Fibroblast of skin of right quadriceps (primary cell): ENCODE measurements around the gene XPC.

ENCODE experiments used
- DNase-seq: peaks from one replicate; pipeline ENCODE4 v3.0.0-alpha.2; 2013

Gene XPC

GRCh38 chr3:14146381-14147065 is 31.9 kb downstream of the XPC start:
- DNase-seq = no peak

DNA sequence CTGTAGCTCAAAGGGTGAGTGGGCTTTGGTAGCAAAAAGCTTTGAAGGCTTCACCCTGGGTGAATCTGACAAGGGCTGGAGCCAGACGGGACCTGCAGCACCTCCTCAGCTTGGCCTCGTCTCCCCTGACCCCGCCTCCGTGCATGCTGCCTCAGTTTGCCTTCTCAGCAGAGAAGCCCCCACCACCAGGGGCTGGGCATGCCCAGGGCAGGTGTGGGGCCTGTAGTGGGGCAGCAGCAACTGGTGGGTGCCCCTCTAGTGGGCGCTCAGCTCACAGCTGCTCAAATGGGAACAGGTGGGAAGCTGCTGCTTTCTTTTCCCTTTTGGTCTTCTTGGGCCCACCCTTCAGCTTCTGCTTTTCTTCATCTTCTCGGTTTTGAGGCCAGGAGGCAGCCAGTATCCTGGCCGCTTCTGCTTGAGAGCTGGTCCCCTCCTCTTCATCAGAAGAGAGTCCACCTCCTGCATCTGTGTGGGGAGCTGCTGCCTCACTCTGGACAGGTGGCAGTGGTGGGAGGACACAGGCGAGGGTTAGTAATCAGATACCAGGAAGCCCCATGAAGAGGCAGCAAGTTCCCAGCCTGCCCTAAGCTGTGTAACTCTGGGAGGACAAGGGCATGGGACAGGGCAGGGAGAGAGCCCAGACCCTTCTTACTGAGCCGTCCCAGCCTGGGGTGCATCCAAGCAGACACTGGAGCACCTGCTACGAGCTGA is 32.6 kb downstream of the XPC start:
- DNase-seq = no peak

- DNase-seq = no peak
These were observed 33.2 kb downstream of the XPC start for GRCh38 chr3:14145236-14145635.

GRCh38 chr3:14144423-14145075 is 33.9 kb downstream of the XPC start:
- peak; percentile 99 for DNase-seq

- DNase-seq = peak; percentile 97
These were observed 34.9 kb downstream of the XPC start for GRCh38 chr3:14143271-14144225.

DNA sequence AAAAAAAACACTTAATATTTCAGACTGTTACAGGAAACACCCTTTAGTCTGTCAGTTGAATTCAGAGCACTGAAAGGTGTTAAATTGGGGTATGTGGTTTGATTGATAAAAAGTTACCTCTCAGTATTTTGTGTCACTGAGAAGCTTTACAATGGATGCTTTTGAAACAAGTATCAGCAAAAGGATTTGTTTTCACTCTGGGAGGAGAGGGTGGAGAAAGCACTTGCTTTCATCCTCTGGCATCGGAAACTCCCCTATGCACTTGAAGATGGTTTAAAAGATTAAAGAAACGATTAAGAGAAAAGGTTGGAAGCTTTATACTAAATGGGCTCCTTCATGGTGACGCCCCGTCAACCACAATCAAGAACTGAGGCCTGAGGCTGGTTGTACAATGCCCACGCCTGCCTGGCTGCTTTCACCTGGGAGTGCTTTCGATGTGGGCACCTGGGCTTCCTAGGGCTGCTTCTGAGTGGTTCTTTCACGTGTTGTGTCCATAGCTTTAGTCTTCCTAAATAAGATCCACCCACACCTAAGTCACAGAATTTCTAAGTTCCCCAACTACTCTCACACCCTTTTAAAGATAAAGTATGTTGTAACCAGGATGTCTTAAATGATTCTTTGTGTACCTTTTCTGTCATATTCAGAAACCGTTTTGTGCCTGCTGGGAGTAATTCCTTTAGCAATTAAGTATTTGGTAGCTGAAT is 35.7 kb downstream of the XPC start:
- DNase-seq = no peak

- no peak for DNase-seq
These were observed 36.6 kb downstream of the XPC start for GRCh38 chr3:14141602-14142341.

- DNase-seq = no peak
These were observed 37.3 kb downstream of the XPC start for GRCh38 chr3:14141144-14141543.

GRCh38 chr3:14140668-14141067 is 37.7 kb downstream of the XPC start:
- no peak for DNase-seq

DNA sequence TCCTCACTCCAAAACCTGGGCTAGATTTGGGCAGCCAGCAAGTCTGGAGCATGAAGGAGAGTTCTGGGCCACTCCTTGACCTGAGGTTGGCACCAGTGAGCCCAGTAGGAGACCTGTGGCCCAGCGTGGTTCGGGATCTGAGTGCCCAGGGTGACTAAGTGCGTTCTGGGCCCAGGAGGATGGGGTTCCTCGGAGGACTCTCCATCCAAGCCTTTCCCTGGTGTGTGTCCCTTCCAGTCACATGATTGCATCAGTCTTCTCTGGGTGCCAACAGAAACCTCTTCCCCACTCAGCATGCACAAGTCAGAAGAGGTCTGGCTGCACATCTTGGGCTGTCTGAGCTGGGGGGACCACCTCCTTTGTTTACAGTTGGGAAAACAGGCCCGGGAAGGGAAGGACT is 38.6 kb downstream of the XPC start:
- no peak for DNase-seq

DNA sequence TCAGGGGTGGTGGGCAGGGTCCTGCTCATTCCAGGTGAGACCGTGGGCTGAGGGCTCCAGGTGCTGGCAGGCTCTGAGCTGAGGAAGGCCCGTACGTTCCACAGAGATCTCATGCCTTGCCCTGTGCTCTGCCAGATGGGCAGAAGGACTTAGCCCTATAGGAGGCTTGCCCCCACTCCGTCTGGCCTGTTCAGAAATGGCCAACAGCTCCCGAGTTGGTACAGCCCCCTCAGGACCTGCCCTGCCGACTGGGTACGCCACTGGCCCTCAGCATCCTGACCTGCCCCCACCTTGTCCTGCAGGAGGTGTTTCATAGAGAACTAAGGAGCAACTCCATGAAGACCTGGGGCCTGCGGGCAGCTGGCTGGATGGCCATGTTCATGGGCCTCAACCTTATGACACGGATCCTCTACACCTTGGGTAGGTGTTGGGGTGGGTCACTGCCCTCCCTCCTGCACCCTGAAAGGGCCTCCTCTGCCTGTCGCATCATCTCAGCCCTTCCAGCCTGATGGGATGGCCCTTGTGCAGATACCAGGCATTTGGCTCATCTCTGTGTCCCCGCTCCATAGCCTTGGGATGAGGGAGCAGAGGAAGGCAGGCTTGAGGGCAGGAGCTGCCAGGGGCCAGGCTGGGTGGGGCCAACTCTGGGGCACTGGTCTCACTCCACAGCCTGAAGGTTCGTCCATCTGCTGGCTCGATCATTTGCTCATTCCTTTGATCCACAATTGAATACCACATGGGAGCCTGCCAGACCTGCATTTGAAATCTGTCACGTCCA is 39.3 kb downstream of the XPC start:
- no peak for DNase-seq

DNA sequence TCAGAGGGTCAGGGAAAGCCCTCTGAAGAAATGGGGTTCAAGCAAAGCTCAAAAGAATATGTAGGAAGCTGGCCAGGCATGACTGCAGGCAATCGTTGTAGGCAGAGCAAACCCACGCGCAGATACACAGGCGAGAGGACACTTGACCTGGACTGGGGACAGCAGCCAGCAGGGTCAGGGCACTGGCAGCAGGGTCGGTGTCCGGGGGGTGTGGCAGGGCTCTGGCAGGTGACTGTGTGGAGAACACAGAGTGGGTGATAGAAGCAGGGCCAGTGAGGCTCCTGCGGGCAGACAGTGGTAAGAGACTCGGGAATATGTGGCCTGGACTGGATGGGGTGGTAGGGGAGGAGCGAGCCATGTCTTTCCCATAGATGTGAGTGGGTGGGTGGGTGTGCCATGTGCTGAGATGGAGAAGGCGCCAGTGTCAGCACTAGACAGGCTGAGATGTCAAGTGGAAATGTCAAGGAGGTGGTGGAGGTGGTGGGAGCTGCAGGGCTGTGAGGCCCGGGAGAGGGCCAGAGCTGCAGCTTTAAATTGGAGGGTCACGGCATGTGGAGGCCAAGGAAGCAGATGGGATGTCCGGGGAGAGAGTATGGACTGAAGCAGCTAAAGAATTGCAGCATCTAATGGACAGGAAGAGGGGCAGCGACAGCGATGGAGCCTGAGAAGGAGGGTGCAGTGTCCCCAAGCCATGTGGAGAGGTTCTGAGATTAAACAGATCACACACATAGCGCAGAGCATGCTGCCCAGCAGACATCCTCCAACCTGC is 40.1 kb downstream of the XPC start:
- no peak for DNase-seq

GRCh38 chr3:14137445-14137844 is 41.0 kb downstream of the XPC start:
- no peak for DNase-seq

DNA sequence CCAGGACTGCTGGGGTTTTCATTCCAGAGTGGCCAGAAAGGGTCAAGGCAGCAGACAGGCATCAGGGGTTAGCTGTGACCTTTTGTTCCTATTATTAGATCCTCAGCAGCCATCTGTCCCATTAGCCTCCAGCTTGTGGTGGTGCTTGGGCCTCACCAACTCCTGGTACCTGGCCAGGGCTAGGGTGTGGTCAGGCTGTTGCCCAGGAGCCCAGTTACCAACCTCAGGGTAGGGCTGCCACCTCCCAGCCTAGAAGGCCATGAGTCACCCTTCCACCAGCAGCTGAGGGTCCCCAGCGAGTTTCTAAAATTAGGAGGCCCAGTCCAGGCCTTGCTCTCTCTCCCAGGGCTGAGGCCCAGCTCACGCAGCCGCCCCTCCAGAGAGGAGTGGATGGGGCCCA is 41.4 kb downstream of the XPC start:
- no peak for DNase-seq

DNA sequence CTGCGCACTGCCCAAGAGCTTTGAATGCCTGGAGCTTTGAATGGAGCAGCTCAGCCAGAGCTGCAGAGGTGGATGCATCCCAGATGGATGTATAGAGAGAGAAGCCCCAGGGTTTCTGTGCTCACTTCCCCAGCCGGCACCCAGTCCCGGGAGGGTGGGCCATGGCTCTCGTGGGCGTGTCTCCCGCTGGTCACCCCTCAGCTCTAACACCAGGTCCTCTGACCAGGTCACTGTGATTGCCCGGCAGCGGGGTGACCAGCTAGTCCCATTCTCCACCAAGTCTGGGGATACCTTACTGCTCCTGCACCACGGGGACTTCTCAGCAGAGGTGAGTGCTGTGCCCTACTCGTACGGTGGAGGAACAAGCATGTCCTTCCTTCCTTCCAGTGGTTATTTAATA is 42.8 kb downstream of the XPC start:
- DNase-seq = no peak

DNA sequence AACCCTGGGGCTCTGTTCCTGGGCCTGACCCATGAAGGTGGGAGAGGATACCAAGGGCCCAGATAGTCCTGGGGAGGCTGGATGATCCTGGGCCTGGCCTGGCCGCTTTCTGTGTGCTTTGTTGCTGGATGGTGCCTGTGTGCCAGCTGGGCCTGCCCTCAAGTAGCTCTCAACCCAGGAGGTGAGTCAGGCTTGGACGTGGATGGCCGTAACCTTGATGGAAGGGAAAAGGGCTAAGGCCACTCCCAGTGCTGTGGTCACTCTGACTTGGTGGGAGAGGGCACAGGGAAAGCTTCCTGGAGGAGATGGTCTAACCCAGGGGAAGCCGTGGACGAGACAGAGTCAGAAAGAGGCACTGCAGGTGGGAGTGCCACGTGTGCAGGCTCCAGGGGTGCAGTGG is 44.1 kb downstream of the XPC start:
- no peak for DNase-seq

- no peak for DNase-seq
These were observed 44.5 kb downstream of the XPC start for GRCh38 chr3:14133876-14134275.

DNA sequence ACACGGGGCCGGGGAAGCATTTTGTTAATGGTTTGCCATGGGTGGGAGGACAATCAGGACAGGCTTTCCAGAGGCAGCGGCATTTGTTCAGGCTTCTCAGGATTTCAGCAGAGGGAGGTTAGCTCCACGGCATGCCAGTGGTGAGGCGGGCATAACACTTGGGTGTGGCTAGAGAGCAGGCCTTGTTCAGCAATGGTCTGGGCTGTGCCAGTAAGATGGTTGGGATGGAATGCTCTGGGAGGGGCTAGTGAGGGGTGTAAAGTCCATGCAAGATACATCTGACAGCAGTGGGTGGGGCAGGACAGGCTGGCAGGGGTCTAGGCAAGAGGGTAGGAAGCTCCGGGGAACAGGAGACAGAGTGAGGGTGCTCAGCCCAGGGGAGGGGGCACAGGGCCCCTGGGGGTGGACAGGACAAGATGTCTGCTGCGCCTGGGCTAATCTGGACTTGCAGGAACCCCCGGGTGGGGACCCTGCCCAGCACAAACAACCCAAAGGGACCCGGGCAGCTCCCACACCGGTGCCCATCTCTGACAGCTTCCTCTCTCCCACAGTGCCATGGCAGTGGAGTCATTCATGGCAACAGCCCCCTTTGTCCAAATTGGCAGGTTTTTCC is 45.1 kb downstream of the XPC start:
- no peak for DNase-seq

- no peak for DNase-seq
These were observed 45.7 kb downstream of the XPC start for GRCh38 chr3:14132689-14133088.

DNA sequence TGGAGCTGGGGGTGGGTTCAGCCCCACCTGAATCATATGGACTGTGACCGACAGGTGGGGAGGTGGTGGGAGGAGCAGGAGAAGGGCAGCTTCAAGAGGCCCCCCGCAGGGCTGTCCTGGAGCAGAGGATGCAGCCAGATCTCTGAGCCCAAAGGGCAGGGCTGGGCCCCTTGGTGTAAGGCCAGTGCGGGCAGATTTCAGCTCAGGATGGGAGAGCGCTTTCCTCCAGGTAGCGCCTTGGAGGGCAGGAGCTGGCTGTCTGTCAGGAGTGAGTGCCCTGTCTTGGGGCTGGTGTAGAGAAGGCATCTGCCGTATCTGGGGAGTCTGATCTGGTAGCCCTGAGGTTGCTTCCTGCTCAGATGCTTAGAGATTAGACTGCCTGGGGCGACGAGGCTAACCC is 46.3 kb downstream of the XPC start:
- DNase-seq = no peak
